Measurements from ENCODE around the gene ACER2.
A peak's percentile ranks its signal among the peaks of the same experiment; 100 is the strongest.

Gene ACER2

GRCh38 chr9:19445452-19445851 is 36.6 kb downstream of the ACER2 start:
- no peak for FAIRE-seq
- no peak for DNase-seq (ENCODE audit: extremely low spot score, insufficient read length, low read depth)

- FAIRE-seq (no peak), DNase-seq (ENCODE audit: extremely low spot score, insufficient read length, low read depth) (no peak)
These were observed 37.6 kb downstream of the ACER2 start for GRCh38 chr9:19446361-19446861.

- peak; percentile 93 for FAIRE-seq
- DNase-seq (ENCODE audit: extremely low spot score, insufficient read length, low read depth): no peak
These were observed 42.7 kb downstream of the ACER2 start for GRCh38 chr9:19451240-19452087.

- FAIRE-seq: no peak
- no peak for DNase-seq (ENCODE audit: extremely low spot score, insufficient read length, low read depth)
These were observed 47.6 kb downstream of the ACER2 start for GRCh38 chr9:19456426-19456825.

DNA sequence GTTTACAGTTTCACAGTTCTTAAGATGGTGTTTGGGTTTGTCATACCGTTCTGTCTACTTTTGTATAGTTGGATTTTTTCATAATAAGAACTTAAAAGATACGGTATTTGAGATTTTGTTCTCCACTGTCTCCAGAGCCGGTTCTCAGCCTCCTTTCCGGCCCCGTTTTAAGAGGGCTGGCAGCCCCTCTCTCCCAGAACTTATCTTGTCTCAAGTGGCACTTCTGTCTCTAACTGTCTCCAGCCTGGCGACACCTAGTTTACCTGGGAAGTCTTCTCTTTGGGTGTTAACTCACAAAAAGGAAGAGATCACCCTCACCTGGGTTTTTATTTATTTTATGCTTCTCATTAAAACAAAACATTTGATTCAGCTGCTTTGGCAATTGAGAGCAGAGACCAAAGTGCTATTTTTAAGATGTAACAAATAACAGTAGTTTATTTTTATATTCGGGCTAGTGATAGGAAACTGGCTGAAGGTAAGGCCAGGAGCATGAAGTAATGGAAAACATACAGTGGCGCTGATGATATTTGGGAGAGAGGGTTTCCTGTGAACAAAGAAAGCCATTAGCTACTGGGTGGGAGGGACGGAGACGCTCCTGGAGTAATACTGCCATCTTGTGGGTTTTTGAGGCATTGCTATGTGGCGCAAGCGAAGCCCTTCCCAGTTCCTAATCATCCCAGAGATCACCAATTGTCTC is 48.3 kb downstream of the ACER2 start:
- DNase-seq (ENCODE audit: extremely low spot score, insufficient read length, low read depth): peak; percentile 65
- FAIRE-seq: peak; percentile 95

DNA sequence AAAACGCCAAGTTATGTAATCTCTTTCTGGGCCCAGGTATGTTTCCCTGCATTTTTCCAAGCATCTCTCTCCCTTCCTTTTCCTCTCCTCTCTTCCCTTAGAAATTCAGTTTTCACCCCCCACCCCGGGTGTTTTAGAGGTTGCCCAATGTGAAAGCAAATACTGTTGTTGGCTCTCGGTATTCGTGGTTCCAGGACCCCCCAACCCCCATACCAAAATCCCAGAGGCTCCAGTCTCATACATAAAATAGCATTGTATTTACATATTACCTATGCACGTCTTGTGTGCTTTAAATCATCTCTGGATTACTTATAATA is 48.8 kb downstream of the ACER2 start:
- DNase-seq (ENCODE audit: extremely low spot score, insufficient read length, low read depth): no peak

GRCh38 chr9:19460243-19460642 is 51.4 kb downstream of the ACER2 start:
- FAIRE-seq (no peak), DNase-seq (ENCODE audit: extremely low spot score, insufficient read length, low read depth) (no peak)

More for the DNA sequence above, 48.8 kb downstream of the ACER2 start:
- no peak for FAIRE-seq

GRCh38 chr9:19461135-19461534 is 52.3 kb downstream of the ACER2 start:
- DNase-seq (ENCODE audit: extremely low spot score, insufficient read length, low read depth) (no peak), FAIRE-seq (no peak)

DNA sequence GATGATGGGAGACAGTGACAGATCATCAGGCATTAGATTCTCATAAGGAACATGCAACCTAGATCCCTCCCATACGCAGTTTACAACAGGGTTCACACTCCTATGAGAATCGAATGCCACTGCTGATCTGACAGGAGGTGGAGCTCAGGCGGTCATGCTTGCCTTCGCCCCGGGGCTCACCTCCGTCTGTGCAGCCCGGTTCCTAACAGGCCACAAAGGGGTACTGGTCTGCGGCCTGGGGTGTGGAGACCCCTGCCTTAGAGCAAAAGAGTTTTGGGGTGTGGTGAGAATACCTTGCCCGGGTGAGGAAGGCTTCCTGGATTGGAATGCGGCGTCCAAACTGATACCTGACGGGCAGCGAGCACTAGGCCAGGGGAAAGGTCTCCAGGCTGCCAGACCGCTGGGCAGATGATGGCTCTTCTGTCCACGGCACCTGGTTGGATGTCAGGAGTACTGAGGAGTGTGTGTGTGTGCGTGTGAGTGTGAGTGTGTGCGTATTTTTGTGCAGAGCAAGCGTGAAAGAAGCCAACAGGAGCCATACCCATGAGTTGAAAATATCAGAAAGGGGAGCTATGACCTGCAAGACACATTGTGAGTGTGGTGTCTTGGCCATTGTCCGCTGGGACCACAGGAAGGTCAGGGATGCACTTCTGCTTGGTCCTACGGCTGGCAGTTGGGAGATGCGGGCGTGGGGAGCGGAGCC is 55.4 kb downstream of the ACER2 start:
- FAIRE-seq (peak; percentile 62), DNase-seq (ENCODE audit: extremely low spot score, insufficient read length, low read depth) (no peak)

DNA sequence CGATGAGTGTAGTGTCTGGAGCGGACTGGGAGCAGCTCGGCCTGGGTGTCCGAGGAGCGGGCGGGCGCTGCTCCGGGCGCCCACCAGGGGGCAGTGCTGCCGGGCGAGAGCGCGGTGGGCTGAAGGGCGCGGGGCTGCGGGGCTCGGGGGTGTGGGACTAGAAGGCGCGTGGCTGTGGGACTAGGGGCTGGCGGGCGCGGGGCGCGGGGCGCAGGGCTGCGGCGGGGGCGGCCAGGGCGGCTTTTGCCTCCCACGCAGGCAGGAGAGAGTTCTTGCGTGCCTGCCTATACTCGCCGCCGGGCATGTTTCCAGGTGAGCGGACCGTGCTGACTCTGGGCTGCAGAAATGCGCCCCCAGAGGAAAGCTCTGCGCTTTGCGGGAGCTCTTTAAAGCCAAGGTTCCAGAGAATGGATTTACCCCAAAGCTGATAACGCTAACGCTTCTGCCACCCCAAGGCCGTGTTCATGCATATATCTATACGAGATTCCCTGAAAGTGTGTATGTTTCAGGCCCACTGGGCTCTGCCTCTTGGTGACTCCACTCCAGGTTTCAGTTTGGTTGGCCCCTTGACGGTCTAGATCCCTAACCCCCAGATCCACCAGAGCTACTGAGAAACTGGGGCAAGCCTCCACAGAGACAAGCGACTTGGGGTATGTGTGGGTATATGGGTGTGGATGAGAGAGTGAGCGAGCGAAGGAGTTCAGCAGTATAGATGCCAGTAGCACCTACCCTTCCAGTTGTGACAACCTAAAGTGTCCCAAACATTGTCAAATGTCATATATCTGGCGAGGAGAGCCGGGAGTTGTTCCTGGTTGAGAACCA is 56.2 kb downstream of the ACER2 start:
- DNase-seq (ENCODE audit: extremely low spot score, insufficient read length, low read depth): peak; percentile 81
- FAIRE-seq: peak; percentile 88

DNA sequence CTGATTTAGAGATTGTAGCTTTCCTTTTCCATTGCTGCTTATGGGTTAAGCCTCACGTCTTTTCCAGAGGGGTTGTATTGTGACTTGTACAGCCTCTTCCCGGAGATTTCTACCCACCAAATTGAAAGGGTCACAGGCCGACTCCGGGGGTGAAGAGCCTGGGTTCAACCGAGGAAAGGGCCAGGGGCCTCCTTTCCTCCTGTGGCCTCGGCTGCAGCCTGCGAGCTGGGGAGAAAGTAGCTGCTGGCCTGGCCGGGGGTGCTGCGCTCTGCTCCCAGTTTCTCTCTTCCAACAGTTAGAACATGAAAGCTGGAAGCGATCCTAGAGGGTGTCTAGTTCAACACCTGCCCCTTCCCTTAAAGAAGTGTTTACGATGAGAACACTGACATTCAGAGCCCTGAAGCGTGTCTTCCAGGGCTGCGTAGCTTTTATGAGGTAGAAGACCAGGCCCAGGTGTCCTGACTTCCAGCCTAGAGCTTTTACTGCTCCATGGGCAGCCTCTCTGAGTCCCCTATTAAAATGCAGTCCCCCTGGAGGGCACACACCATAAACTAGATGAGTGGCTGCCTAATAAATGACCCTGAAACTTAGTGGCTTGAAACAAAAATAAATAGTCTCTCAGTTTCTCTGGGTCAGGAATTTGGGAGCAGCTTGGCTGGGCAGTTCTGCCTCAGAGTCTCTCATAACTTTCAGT is 56.9 kb downstream of the ACER2 start:
- DNase-seq (ENCODE audit: extremely low spot score, insufficient read length, low read depth): no peak
- FAIRE-seq: no peak

DNA sequence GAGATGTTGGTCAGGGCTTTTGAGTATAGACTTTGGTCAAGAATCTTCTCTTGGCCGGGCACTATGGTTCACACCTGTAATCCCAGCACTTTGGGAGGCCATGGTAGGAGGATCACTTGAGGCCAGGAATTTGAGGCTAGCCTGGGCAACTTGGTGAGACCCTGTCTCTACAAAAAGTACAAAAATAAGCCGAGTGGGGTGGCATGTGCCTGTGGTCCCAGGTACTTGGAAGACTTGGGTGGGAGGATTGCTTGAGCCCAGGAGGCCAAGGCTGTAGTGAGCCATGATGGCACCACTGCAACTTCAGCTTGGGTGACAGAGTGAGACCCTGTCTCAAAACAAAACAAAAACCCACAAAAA is 57.5 kb downstream of the ACER2 start:
- DNase-seq (ENCODE audit: extremely low spot score, insufficient read length, low read depth) (no peak), FAIRE-seq (no peak)

- DNase-seq (ENCODE audit: extremely low spot score, insufficient read length, low read depth): no peak
- FAIRE-seq: no peak
These were observed 60.5 kb downstream of the ACER2 start for GRCh38 chr9:19469271-19469670.

GRCh38 chr9:19470567-19470966 is 61.8 kb downstream of the ACER2 start:
- DNase-seq (ENCODE audit: extremely low spot score, insufficient read length, low read depth): no peak
- FAIRE-seq: no peak

GRCh38 chr9:19470981-19471650 is 62.3 kb downstream of the ACER2 start:
- DNase-seq (ENCODE audit: extremely low spot score, insufficient read length, low read depth): no peak
- FAIRE-seq: no peak

DNA sequence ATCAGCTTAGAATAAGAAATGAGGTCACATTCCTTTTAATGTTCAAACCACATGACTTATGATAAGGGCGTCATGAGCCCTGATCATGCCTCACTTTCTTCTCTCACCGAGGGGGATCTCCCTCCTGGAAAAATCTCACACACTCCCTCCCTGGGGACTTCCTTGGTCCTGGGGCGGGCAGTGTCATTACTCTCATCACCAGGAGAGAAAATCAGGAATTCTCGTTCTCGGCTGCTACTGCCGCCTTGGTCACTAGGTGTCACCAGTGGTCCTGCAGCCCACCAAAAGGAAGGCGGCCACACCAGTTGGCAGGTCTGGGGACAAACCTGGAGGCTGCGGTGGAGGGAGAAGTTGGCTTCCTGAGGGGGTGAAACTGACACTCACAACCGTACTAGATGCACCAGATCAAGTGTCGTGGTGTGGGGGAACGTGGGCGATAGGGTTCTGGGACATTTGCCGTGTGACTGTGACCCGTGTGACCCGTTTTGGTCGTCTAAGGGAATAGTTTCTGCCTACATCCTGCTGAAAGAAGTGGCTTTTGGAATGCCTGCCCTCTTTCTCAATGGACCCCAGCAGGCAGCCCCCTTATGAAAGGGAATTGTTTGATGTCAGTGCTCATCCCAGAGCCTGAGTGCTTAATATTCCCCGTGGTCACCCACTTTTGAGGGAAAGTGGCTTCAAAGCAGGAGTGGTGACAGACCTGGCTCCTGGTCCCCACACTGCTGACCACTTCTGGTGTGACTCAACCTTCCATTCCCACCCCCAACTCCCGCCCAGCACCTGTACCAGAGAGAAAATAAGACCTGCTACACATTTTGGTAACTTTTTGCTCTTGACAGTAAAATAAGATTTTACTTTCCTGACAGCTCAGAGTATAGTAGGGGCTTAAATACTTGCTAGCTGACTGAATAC is 63.2 kb downstream of the ACER2 start:
- peak; percentile 51 for DNase-seq (ENCODE audit: extremely low spot score, insufficient read length, low read depth)
- peak; percentile 84 for FAIRE-seq

GRCh38 chr9:19473605-19474004 is 64.8 kb downstream of the ACER2 start:
- FAIRE-seq (no peak), DNase-seq (ENCODE audit: extremely low spot score, insufficient read length, low read depth) (no peak)

- FAIRE-seq (no peak), DNase-seq (ENCODE audit: extremely low spot score, insufficient read length, low read depth) (no peak)
These were observed 71.1 kb downstream of the ACER2 start for GRCh38 chr9:19479874-19480273.
